ENCODE data around the gene URB1. TPM values are rescaled to one million over a fixed set of nuclear protein-coding genes. Genes with fewer than 3 reads are reported as not detected.

The URB1 gene
- polyA plus RNA-seq, 1 donor (not counting 4 experiments of a cell fraction or from before 2014, with no cell fraction given) = 9.0 TPM

- peaks cover 38 to 42% of the 10 kb centered on the region in 2 experiments for H3K36me3 ChIP-seq (ENCODE audit: control insufficient read depth in 2 of 2, extremely low read depth in 1 of 2, insufficient read depth in 2 of 2, low read length in 2 of 2)
- H3K79me2 ChIP-seq (ENCODE audit: control insufficient read depth, insufficient read depth, low read length) = no peaks in the 10 kb centered on the region
- no peaks in the 10 kb centered on the region for H4K20me1 ChIP-seq (ENCODE audit: control insufficient read depth, extremely low read depth, insufficient read depth, low read length)
- dilution Hi-C loops (cut with MboI; ENCODE audit: extremely low pct_ligation_motif_present, low sequenced_read_pairs) = no loop called here
- TF ChIP-seq CTCF (optimal IDR thresholded peaks at IDR 0.05 in 1 of 3, IDR thresholded peaks at IDR 0.05 in 1 of 3, conservative IDR thresholded peaks at IDR 0.05 in 1 of 3; ENCODE audit: extremely low read depth in 1 of 3, insufficient read depth in 2 of 3, low read length in 3 of 3) = no peak
- no peaks in the 10 kb centered on the region for H3K27me3 ChIP-seq (ENCODE audit: control insufficient read depth, extremely low read depth, insufficient read depth, low read length)
- DNase-seq (ENCODE audit: low read depth, low spot score) = no peak
- FAIRE-seq = no peak
- no peaks in the 10 kb centered on the region for H3K9me3 ChIP-seq (ENCODE audit: control insufficient read depth, low read depth, low read length)
- H3K27ac ChIP-seq (ENCODE audit: control insufficient read depth, insufficient read depth, low read length) = no peak overlapping the region
- H3K9ac ChIP-seq (ENCODE audit: control insufficient read depth, extremely low read depth, insufficient read depth, low read length) = no peak overlapping the region
- no peaks in the 10 kb centered on the region for H3K9me1 ChIP-seq (ENCODE audit: control insufficient read depth, extremely low read depth, insufficient read depth, low read length)
- no peaks in the 10 kb centered on the region for H3K4me1 ChIP-seq (ENCODE audit: control insufficient read depth, extremely low read depth, insufficient read depth, low read length)
- no peak overlapping the region for H3K4me3 ChIP-seq (ENCODE audit: control insufficient read depth in 2 of 3, extremely low read depth in 1 of 3, insufficient read depth in 2 of 3, low read depth in 1 of 3, low read length in 3 of 3)
- no peak overlapping the region for H3K4me2 ChIP-seq (ENCODE audit: control insufficient read depth, extremely low read depth, insufficient read depth, low read depth, low read length)
- H2AFZ ChIP-seq (ENCODE audit: control insufficient read depth, low read length) = no peak overlapping the region
Observed at GRCh38 chr21:32312976-32313375, 79.8 kb downstream of the URB1 start.

- FAIRE-seq (no peak), DNase-seq (ENCODE audit: low read depth, low spot score) (no peak)
- no peak for TF ChIP-seq EZH2 (IDR thresholded peaks at IDR 0.05; ENCODE audit: low read length)
- no peak for TF ChIP-seq CTCF (optimal IDR thresholded peaks at IDR 0.05 in 1 of 3, IDR thresholded peaks at IDR 0.05 in 1 of 3, conservative IDR thresholded peaks at IDR 0.05 in 1 of 3; ENCODE audit: extremely low read depth in 1 of 3, insufficient read depth in 2 of 3, low read length in 3 of 3)
Observed at GRCh38 chr21:32312326-32312725, 80.5 kb downstream of the URB1 start.

More at GRCh38 chr21:32312326-32312725, 80.5 kb downstream of the URB1 start:
- H3K27me3 ChIP-seq (ENCODE audit: control insufficient read depth, extremely low read depth, insufficient read depth, low read length) = no peaks in the 10 kb centered on the region
- no peaks in the 10 kb centered on the region for H3K9me3 ChIP-seq (ENCODE audit: control insufficient read depth, low read depth, low read length)
- H3K36me3 ChIP-seq (ENCODE audit: control insufficient read depth in 2 of 2, extremely low read depth in 1 of 2, insufficient read depth in 2 of 2, low read length in 2 of 2) = peaks cover 36 to 42% of the 10 kb centered on the region in 2 experiments
- H3K4me2 ChIP-seq (ENCODE audit: control insufficient read depth, extremely low read depth, insufficient read depth, low read depth, low read length) = no peak overlapping the region
- H3K4me3 ChIP-seq (ENCODE audit: control insufficient read depth in 2 of 3, extremely low read depth in 1 of 3, insufficient read depth in 2 of 3, low read depth in 1 of 3, low read length in 3 of 3) = no peak overlapping the region
- no peaks in the 10 kb centered on the region for H3K4me1 ChIP-seq (ENCODE audit: control insufficient read depth, extremely low read depth, insufficient read depth, low read length)
- no peaks in the 10 kb centered on the region for H3K9me1 ChIP-seq (ENCODE audit: control insufficient read depth, extremely low read depth, insufficient read depth, low read length)
- H3K9ac ChIP-seq (ENCODE audit: control insufficient read depth, extremely low read depth, insufficient read depth, low read length) = no peak overlapping the region
- no peak overlapping the region for H3K27ac ChIP-seq (ENCODE audit: control insufficient read depth, insufficient read depth, low read length)
- H4K20me1 ChIP-seq (ENCODE audit: control insufficient read depth, extremely low read depth, insufficient read depth, low read length) = no peaks in the 10 kb centered on the region
- H3K79me2 ChIP-seq (ENCODE audit: control insufficient read depth, insufficient read depth, low read length) = no peaks in the 10 kb centered on the region
- H2AFZ ChIP-seq (ENCODE audit: control insufficient read depth, low read length) = no peak overlapping the region
- dilution Hi-C loops (cut with MboI; ENCODE audit: extremely low pct_ligation_motif_present, low sequenced_read_pairs) = no loop called here

All from keratinocyte (primary cell).